OCI-LY7 (cell line): ENCODE results near the gene SLC9A9.

ENCODE experiments used
- EZH2phosphoT487 ChIP-seq: fragments of 200-600 bp; sonication (generic); IDR thresholded peaks from 2 replicates; pipeline ENCODE4 v1.6.1; 2018; ENCODE audit warnings: low read depth, borderline replicate concordance, mild to moderate bottlenecking, mixed run types, antibody characterized with exemption, low read length, moderate library complexity, mixed read lengths
- TF ChIP-seq, protein P1 (sequence below): fragments of 200-600 bp; sonication (generic); conservative IDR thresholded peaks from 2 replicates; pipeline ENCODE4 v1.5.1; 2014; ENCODE audit warnings: mild to moderate bottlenecking, antibody characterized with exemption, low read length, moderate library complexity, mixed read lengths

DNA sequence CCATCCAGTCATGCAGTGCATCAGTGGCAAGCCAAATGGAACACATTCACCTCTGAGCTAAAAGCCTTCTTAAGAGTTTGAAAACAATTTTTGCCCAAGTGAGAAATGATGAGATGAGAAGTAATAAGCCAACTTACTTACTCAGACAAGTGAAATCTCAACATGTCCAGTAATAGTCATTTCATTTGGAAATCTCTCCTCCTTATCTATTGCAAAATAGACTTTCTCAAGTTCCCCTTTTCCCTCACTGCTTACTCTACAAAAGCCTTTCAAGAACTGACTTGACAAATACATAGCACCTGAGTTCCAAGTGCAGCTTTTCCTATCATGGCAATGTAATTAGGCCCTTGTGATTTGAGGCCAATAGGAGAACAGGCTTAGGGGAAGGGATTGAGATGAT is 282.3 kb downstream of the SLC9A9 start:
- TF ChIP-seq, protein P1, sequence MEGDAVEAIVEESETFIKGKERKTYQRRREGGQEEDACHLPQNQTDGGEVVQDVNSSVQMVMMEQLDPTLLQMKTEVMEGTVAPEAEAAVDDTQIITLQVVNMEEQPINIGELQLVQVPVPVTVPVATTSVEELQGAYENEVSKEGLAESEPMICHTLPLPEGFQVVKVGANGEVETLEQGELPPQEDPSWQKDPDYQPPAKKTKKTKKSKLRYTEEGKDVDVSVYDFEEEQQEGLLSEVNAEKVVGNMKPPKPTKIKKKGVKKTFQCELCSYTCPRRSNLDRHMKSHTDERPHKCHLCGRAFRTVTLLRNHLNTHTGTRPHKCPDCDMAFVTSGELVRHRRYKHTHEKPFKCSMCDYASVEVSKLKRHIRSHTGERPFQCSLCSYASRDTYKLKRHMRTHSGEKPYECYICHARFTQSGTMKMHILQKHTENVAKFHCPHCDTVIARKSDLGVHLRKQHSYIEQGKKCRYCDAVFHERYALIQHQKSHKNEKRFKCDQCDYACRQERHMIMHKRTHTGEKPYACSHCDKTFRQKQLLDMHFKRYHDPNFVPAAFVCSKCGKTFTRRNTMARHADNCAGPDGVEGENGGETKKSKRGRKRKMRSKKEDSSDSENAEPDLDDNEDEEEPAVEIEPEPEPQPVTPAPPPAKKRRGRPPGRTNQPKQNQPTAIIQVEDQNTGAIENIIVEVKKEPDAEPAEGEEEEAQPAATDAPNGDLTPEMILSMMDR = no peak
- no peak for TF ChIP-seq EZH2phosphoT487
